HCT116 (cell line): ENCODE results near the gene TBC1D19. TPM values are rescaled to one million over a fixed set of nuclear protein-coding genes. Genes with fewer than 3 reads are reported as not detected.

Experiments
- ATAC-seq: fragments of 200-7000 bp; cut with Tn5 transposase; 2 replicates; pipeline ENCODE4 v1.9.1; 2020; ENCODE audit warnings: mild to moderate bottlenecking, moderate library complexity
- BruUV-seq: library from RNA; stranded (reverse); fragments of 400-500 nt; replicated peaks from 2 replicates; lab custom pipeline; 2021; lab: Mats Ljungman, UMichigan
- CTCF ChIA-PET: fragments of 300-600 bp; sonication (Branson Sonifier 250); formaldehyde crosslinking; loops from one replicate; lab custom pipeline; 2021; ENCODE audit warnings: antibody characterized with exemption; lab: Charles Lee
- POLR2A ChIA-PET: fragments of 300-600, 350-600 bp; sonication (Branson Sonifier 250); formaldehyde crosslinking; loops from one replicate; lab custom pipeline; 2021; ENCODE audit warnings: antibody characterized with exemption; lab: Charles Lee
- RAD21 ChIA-PET, 2 experiments: fragments of 300-600 bp; sonication (Branson Sonifier 250); formaldehyde crosslinking; loops; one replicate each; lab custom pipeline; 2023; ENCODE audit warnings: low total read pairs in 2 of 2; ENCODE audit not compliant: uncharacterized antibody in 2 of 2, unreplicated experiment in 2 of 2, low non-redundant PET in 1 of 2; lab: Charles Lee
- DNase-seq: peaks from one replicate; pipeline ENCODE4 v3.0.0-alpha.2; 2010; ENCODE audit warnings: low read depth, low spot score
- H2AFZ ChIP-seq: fragments of 200-600 bp; shearing (Covaris generic), sonication (generic); 2 replicates; pipeline ENCODE4 v1.6.1; 2017; ENCODE audit warnings: low read depth, mixed run types, mixed read lengths, antibody characterized with exemption, low read length; ENCODE audit not compliant: poor library complexity, severe bottlenecking
- H3K27ac ChIP-seq: 2 replicates; pipeline ENCODE4 v1.5.1; 2012; ENCODE audit warnings: low read depth, low read length
- H3K27me3 ChIP-seq: fragments of 200-600 bp; sonication (generic); 2 replicates; pipeline ENCODE4 v1.6.1; 2016; ENCODE audit warnings: mixed run types, low read length, mixed read lengths; ENCODE audit not compliant: insufficient read depth
- H3K36me3 ChIP-seq, 2 experiments: fragments of 200-500 bp in 1 of 2; fragments of 200-600 bp in 1 of 2; sonication (Bioruptor generic) in 1 of 2; sonication (generic) in 1 of 2; 2 replicates each; pipeline versions ENCODE4 v1.5.1 to v1.6.1; 2014 to 2016; ENCODE audit warnings: low read length in 2 of 2, inconsistent platforms in 1 of 2, mixed read lengths in 1 of 2, mixed run types in 1 of 2; ENCODE audit not compliant: insufficient read depth in 2 of 2, control insufficient read depth in 1 of 2
- H3K4me1 ChIP-seq, 2 experiments: fragments of 200-600 bp in 1 of 2; sonication (generic) in 1 of 2; 2 replicates each; pipeline versions ENCODE4 v1.5.1 to v1.6.1; 2012 to 2017; ENCODE audit warnings: low read length in 2 of 2, inconsistent platforms in 1 of 2, mild to moderate bottlenecking in 1 of 2, mixed read lengths in 1 of 2, mixed run types in 1 of 2, moderate library complexity in 1 of 2; ENCODE audit not compliant: insufficient read depth in 2 of 2, control insufficient read depth in 1 of 2
- H3K4me2 ChIP-seq: fragments of 200-600 bp; sonication (generic); 2 replicates; pipeline ENCODE4 v1.6.1; 2017; ENCODE audit warnings: mixed run types, low read length, mixed read lengths
- H3K4me3 ChIP-seq, 2 experiments: fragments of 200-600 bp in 1 of 2; sonication (generic) in 1 of 2; replicated peaks in 1 of 2; 2 replicates each; pipeline ENCODE4 v1.5.1; 2011 to 2016; ENCODE audit warnings: low read length in 2 of 2, control low read depth in 1 of 2, low read depth in 1 of 2, mild to moderate bottlenecking in 1 of 2, mixed read lengths in 1 of 2, mixed run types in 1 of 2
- H3K79me2 ChIP-seq: fragments of 200-600 bp; sonication (generic); 2 replicates; pipeline ENCODE4 v1.6.1; 2017; ENCODE audit warnings: mild to moderate bottlenecking, mixed run types, low read length, moderate library complexity, mixed read lengths; ENCODE audit not compliant: insufficient read depth
- H3K9ac ChIP-seq: fragments of 200-600 bp; sonication (generic); 2 replicates; pipeline ENCODE4 v1.6.1; 2016; ENCODE audit warnings: low read length, mixed read lengths
- H3K9me2 ChIP-seq: fragments of 200-600 bp; sonication (generic), shearing (Covaris generic); 2 replicates; pipeline ENCODE4 v1.6.1; 2017; ENCODE audit warnings: mixed run types, mild to moderate bottlenecking, moderate library complexity; ENCODE audit not compliant: insufficient read depth
- H3K9me3 ChIP-seq, 2 experiments: fragments of 200-500 bp in 1 of 2; fragments of 200-600 bp in 1 of 2; sonication (Bioruptor generic) in 1 of 2; sonication (generic) in 1 of 2; 2 replicates each; pipeline ENCODE4 v1.6.1; 2014 to 2017; ENCODE audit warnings: low read length in 2 of 2, mixed read lengths in 2 of 2, inconsistent platforms in 1 of 2, low read depth in 1 of 2, mild to moderate bottlenecking in 1 of 2, mixed run types in 1 of 2, moderate library complexity in 1 of 2; ENCODE audit not compliant: control insufficient read depth in 1 of 2, insufficient read depth in 1 of 2
- H4K20me1 ChIP-seq: fragments of 200-600 bp; sonication (generic), shearing (Covaris generic); 2 replicates; pipeline ENCODE4 v1.6.1; 2017; ENCODE audit warnings: mixed run types, mild to moderate bottlenecking, moderate library complexity; ENCODE audit not compliant: insufficient read depth
- CEBPB ChIP-seq: IDR thresholded peaks from 2 replicates; pipeline ENCODE4 v1.6.1; 2012; ENCODE audit warnings: low read depth
- EGR1 ChIP-seq: IDR thresholded peaks from 2 replicates; pipeline ENCODE4 v1.6.1; 2012; ENCODE audit warnings: low read depth
- ELF1 ChIP-seq: IDR thresholded peaks from 2 replicates; pipeline ENCODE4 v1.6.1; 2012; ENCODE audit warnings: low read depth, borderline replicate concordance
- EZH2 ChIP-seq: fragments of 200-600 bp; sonication (generic); IDR thresholded peaks from 2 replicates; pipeline ENCODE4 v1.6.1; 2017; ENCODE audit warnings: antibody characterized with exemption, mixed run types
- EZH2phosphoT487 ChIP-seq: fragments of 200-600 bp; IDR thresholded peaks from 2 replicates; pipeline ENCODE4 v1.6.1; 2018; ENCODE audit warnings: antibody characterized with exemption, borderline replicate concordance
- FOSL1 ChIP-seq: IDR thresholded peaks from 2 replicates; pipeline ENCODE4 v1.6.1; 2012; ENCODE audit warnings: low read depth
- JUND ChIP-seq: IDR thresholded peaks from 2 replicates; pipeline ENCODE4 v1.6.1; 2012
- MAX ChIP-seq: IDR thresholded peaks from 2 replicates; pipeline ENCODE4 v1.6.1; 2012
- POLR2A ChIP-seq: IDR thresholded peaks from 2 replicates; pipeline ENCODE4 v1.7.0; 2011; ENCODE audit warnings: borderline replicate concordance; ENCODE audit not compliant: insufficient read depth, insufficient read length; ENCODE audit errors: extremely low read depth
- POLR2AphosphoS5 ChIP-seq: IDR thresholded peaks from 2 replicates; pipeline ENCODE4 v1.6.1; 2011; ENCODE audit warnings: mild to moderate bottlenecking, low read depth, low read length, moderate library complexity
- RAD21 ChIP-seq: IDR thresholded peaks from 2 replicates; pipeline ENCODE4 v1.6.1; 2012; ENCODE audit warnings: low read depth, mild to moderate bottlenecking
- SIN3A ChIP-seq: IDR thresholded peaks from 2 replicates; pipeline ENCODE4 v1.6.1; 2012; ENCODE audit warnings: low read depth
- SRF ChIP-seq: IDR thresholded peaks from 2 replicates; pipeline ENCODE4 v1.6.1; 2012; ENCODE audit warnings: low read depth
- TCF7L2 ChIP-seq: IDR thresholded peaks from 2 replicates; pipeline ENCODE4 v1.7.0; 2011; ENCODE audit warnings: borderline replicate concordance, inconsistent platforms; ENCODE audit not compliant: insufficient read depth, insufficient read length; ENCODE audit errors: extremely low read depth
- YY1 ChIP-seq: IDR thresholded peaks from 2 replicates; pipeline ENCODE4 v1.6.1; 2011; ENCODE audit warnings: low read length, low read depth, moderate library complexity, mild to moderate bottlenecking; ENCODE audit not compliant: insufficient replicate concordance; ENCODE audit errors: extremely low read depth
- ZBTB33 ChIP-seq: IDR thresholded peaks from 2 replicates; pipeline ENCODE4 v1.6.1; 2011; ENCODE audit warnings: mild to moderate bottlenecking, low read length, moderate library complexity; ENCODE audit not compliant: insufficient replicate concordance; ENCODE audit errors: extremely low read depth
- ZFX ChIP-seq: fragments of 450-650 bp; IDR thresholded peaks from 2 replicates; pipeline ENCODE4 v1.6.1; 2017
- ZNF274 ChIP-seq: fragments of 200-500 bp; sonication (Bioruptor generic); IDR thresholded peaks from 2 replicates; pipeline ENCODE4 v1.6.1; 2014; ENCODE audit warnings: mild to moderate bottlenecking, low read depth, low read length, inconsistent platforms
- intact Hi-C: fragments of 100-400 bp; cut with micrococcal nuclease; formaldehyde crosslinking; loops from 2 replicates; pipeline ENCODE4 v1.10.0; 2022
- total RNA-seq: library from RNA; stranded (reverse); gene quantifications from one replicate; pipeline ENCODE4 v1.2.1, GENCODE V29; 2021; ENCODE audit not compliant: unreplicated experiment
- TF ChIP-seq, protein P1 (sequence below): IDR thresholded peaks from 2 replicates; pipeline ENCODE4 v1.6.1; 2012

Gene TBC1D19
- total RNA-seq, 1 experiment from 2014 or later = 25.4 TPM

GRCh38 chr4:26786916-26787315 is 203.0 kb downstream of the TBC1D19 start:
- intact Hi-C loops = no loop called here
- no peak for ATAC-seq
- ChIA-PET RAD21 (no interaction called here), CTCF (interaction anchor here (1.6 kb wide), 1 partner anchor 8 kb away, joined by 4 read pairs; no protein-coding TSS in a partner anchor), POLR2A (no interaction called here)
- H2AFZ ChIP-seq = no peak overlapping the region
- H3K79me2 ChIP-seq = no peaks in the 10 kb centered on the region
- H4K20me1 ChIP-seq = no peaks in the 10 kb centered on the region
- no peak for DNase-seq
- no peaks in the 10 kb centered on the region for H3K27me3 ChIP-seq
- H3K27ac ChIP-seq = peak overlapping the region; percentile 61
- no peaks in the 10 kb centered on the region for H3K9me2 ChIP-seq
- no peak overlapping the region for H3K9ac ChIP-seq
- H3K36me3 ChIP-seq = no peaks in the 10 kb centered on the region
- no peak overlapping the region for H3K4me3 ChIP-seq
- H3K9me3 ChIP-seq = no peaks in the 10 kb centered on the region
- H3K4me1 ChIP-seq = peaks cover 19 to 26% of the 10 kb centered on the region in 2 experiments
- no TSS peak for BruUV-seq
- H3K4me2 ChIP-seq = peak overlapping the region; percentile 66; the same call in 1 of the 2 replicates
- TF ChIP-seq TCF7L2 = no peak
- TF ChIP-seq YY1 = no peak
- TF ChIP-seq, protein P1, sequence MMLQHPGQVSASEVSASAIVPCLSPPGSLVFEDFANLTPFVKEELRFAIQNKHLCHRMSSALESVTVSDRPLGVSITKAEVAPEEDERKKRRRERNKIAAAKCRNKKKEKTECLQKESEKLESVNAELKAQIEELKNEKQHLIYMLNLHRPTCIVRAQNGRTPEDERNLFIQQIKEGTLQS = no peak
- TF ChIP-seq JUND = no peak
- no peak for TF ChIP-seq ELF1
- TF ChIP-seq ZBTB33 = no peak
- no peak for TF ChIP-seq EGR1
- TF ChIP-seq EZH2 = no peak
- TF ChIP-seq SIN3A = no peak
- TF ChIP-seq SRF = no peak
- no peak for TF ChIP-seq CEBPB
- no peak for TF ChIP-seq EZH2phosphoT487
- no peak for TF ChIP-seq POLR2AphosphoS5
- TF ChIP-seq MAX = no peak
- no peak for TF ChIP-seq FOSL1
- TF ChIP-seq POLR2A = no peak
- TF ChIP-seq ZFX = no peak
- no peak for TF ChIP-seq ZNF274
- no peak for TF ChIP-seq RAD21
- TF ChIP-seq, all 23 proteins: peak for 0
